NCI-H2081 treated with DMSO at 0.1 percent for 48 hours (cell line): ENCODE data around the gene PRR23A.

ENCODE experiments used
- DNase-seq: peaks from one replicate; lab custom pipeline; 2025; lab: John Stamatoyannopoulos, UW

PRR23A gene

GRCh38 chr3:138972941-138973340, 33.1 kb downstream of the PRR23A start:
- DNase-seq, result no peak

- DNase-seq, result no peak
These were observed 34.2 kb downstream of the PRR23A start for GRCh38 chr3:138971766-138972320.

- no peak for DNase-seq
These were observed 41.1 kb downstream of the PRR23A start for GRCh38 chr3:138964923-138965322.

GRCh38 chr3:138964264-138964663, 41.8 kb downstream of the PRR23A start:
- DNase-seq, result no peak

- DNase-seq, result no peak
These were observed 43.1 kb downstream of the PRR23A start for GRCh38 chr3:138962854-138963560.

GRCh38 chr3:138960417-138960852, 45.6 kb downstream of the PRR23A start:
- DNase-seq, result no peak
